Chondrocyte (in vitro differentiated cells): ENCODE results near the gene GTF3C4. TPM values are rescaled to one million over a fixed set of nuclear protein-coding genes. Genes with fewer than 3 reads are reported as not detected.

Experiments used
- DNase-seq: peaks from one replicate; pipeline ENCODE4 v3.0.0; 2021; ENCODE audit warnings: mixed read lengths, low spot score
- H3K27ac Mint-ChIP-seq: one replicate; pipeline ENCODE4 v1.8.0; 2021; ENCODE audit warnings: mild to moderate bottlenecking, moderate library complexity, mixed read lengths; ENCODE audit not compliant: unreplicated experiment
- H3K27me3 Mint-ChIP-seq: 2 replicates; pipeline ENCODE4 v1.8.0; 2021; ENCODE audit warnings: low read depth, mixed read lengths
- H3K36me3 Mint-ChIP-seq: 2 replicates; pipeline ENCODE4 v1.8.0; 2021; ENCODE audit warnings: low read depth, mixed read lengths
- H3K4me1 Mint-ChIP-seq: 2 replicates; pipeline ENCODE4 v1.8.0; 2021; ENCODE audit warnings: low read depth, mild to moderate bottlenecking, mixed read lengths
- H3K4me3 Mint-ChIP-seq: one replicate; pipeline ENCODE4 v1.8.0; 2021; ENCODE audit warnings: mild to moderate bottlenecking, moderate library complexity, mixed read lengths; ENCODE audit not compliant: unreplicated experiment
- H3K9me3 Mint-ChIP-seq: 2 replicates; pipeline ENCODE4 v1.8.0; 2021; ENCODE audit warnings: low read depth, mixed read lengths
- CTCF ChIP-seq: fragments of 200-600 bp; sonication (generic); IDR thresholded peaks from 2 replicates; pipeline ENCODE4 v1.5.0; 2021; ENCODE audit warnings: antibody characterized with exemption, mild to moderate bottlenecking, moderate library complexity
- total RNA-seq: library from RNA; stranded (reverse); gene quantifications from 3 replicates; pipeline ENCODE4 v1.2.1, GENCODE V29; 2021

The GTF3C4 gene
- total RNA-seq, 1 donor from 2014 or later = 16.6 TPM

GRCh38 chr9:132673355-132673754 is 3.1 kb downstream of the GTF3C4 start:
- no peak for DNase-seq
- Mint-ChIP-seq H3K36me3 (peaks cover 7% of the 10 kb centered on the region), H3K27me3 (no peaks in the 10 kb centered on the region), H3K27ac (peak overlapping the region; percentile 33), H3K9me3 (no peaks in the 10 kb centered on the region), H3K4me3 (peak overlapping the region; percentile 33), H3K4me1 (peaks cover 41% of the 10 kb centered on the region)
- TF ChIP-seq CTCF = peak; percentile 62

GRCh38 chr9:132674485-132674884 is 4.2 kb downstream of the GTF3C4 start:
- Mint-ChIP-seq H3K9me3 (no peaks in the 10 kb centered on the region), H3K27me3 (no peaks in the 10 kb centered on the region), H3K27ac (no peak overlapping the region), H3K4me3 (no peak overlapping the region), H3K4me1 (peaks cover 35% of the 10 kb centered on the region), H3K36me3 (peaks cover 18% of the 10 kb centered on the region)
- no peak for TF ChIP-seq CTCF
- no peak for DNase-seq

- H3K27ac Mint-ChIP-seq = no peak overlapping the region
- DNase-seq = no peak
- no peak for TF ChIP-seq CTCF
- peaks cover 22% of the 10 kb centered on the region for H3K36me3 Mint-ChIP-seq
- no peak overlapping the region for H3K4me3 Mint-ChIP-seq
- no peaks in the 10 kb centered on the region for H3K27me3 Mint-ChIP-seq
- H3K9me3 Mint-ChIP-seq = no peaks in the 10 kb centered on the region
- peaks cover 21% of the 10 kb centered on the region for H3K4me1 Mint-ChIP-seq
Measured at GRCh38 chr9:132677976-132678375, 7.7 kb downstream of the GTF3C4 start.

GRCh38 chr9:132679946-132680625 is 9.8 kb downstream of the GTF3C4 start:
- no peaks in the 10 kb centered on the region for H3K27me3 Mint-ChIP-seq
- no peaks in the 10 kb centered on the region for H3K9me3 Mint-ChIP-seq
- no peak for TF ChIP-seq CTCF
- H3K36me3 Mint-ChIP-seq = peaks cover 31% of the 10 kb centered on the region
- H3K4me1 Mint-ChIP-seq = peaks cover 4% of the 10 kb centered on the region
- H3K4me3 Mint-ChIP-seq = no peak overlapping the region
- no peak overlapping the region for H3K27ac Mint-ChIP-seq
- no peak for DNase-seq

- DNase-seq = no peak
- H3K4me3 Mint-ChIP-seq = no peak overlapping the region
- peaks cover 37% of the 10 kb centered on the region for H3K36me3 Mint-ChIP-seq
- no peak overlapping the region for H3K27ac Mint-ChIP-seq
- H3K9me3 Mint-ChIP-seq = no peaks in the 10 kb centered on the region
- H3K27me3 Mint-ChIP-seq = no peaks in the 10 kb centered on the region
- H3K4me1 Mint-ChIP-seq = peaks cover 4% of the 10 kb centered on the region
- no peak for TF ChIP-seq CTCF
Measured at GRCh38 chr9:132681561-132681960, 11.3 kb downstream of the GTF3C4 start.
